ENCODE measurements around the gene PRG3. TPM values are rescaled to one million over a fixed set of nuclear protein-coding genes. Genes with fewer than 3 reads are reported as not detected.

Gene PRG3
- total and polyA plus RNA-seq, 2 of the 4 experiments (the other 2 are of a cell fraction), result not detected

DNA sequence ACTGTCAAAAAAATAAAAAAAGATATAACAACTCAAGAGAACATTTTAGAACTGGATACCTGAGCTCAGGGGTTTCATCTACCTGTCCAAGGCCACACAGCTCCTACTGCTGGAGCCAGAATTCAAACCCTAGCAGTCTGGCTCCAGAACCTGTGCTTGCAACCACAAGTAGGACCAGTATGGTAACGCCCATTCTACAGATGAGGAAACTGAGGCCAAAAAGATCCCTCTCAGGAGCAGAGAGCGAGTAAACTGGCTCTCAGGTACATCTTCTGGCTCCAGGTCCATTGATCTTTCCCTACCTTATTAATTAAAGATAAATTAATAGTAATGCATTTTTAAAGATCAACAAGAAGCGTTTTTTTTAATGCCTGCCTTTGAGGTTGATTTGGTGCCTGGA, 23.6 kb downstream of the PRG3 start:
- H3K27me3 ChIP-seq (ENCODE audit: control insufficient read depth, insufficient read depth, low read length), result peaks cover 42% of the 10 kb centered on the region
- H3K27ac ChIP-seq (ENCODE audit: insufficient read depth, low read length), result no peak overlapping the region
- no peak for TF ChIP-seq BHLHE40 (IDR thresholded peaks at IDR 0.05; ENCODE audit: low read depth, low read length)
- no peak for TF ChIP-seq POLR2A (IDR thresholded peaks at IDR 0.05; ENCODE audit: low read depth, low read length)
- no peak for TF ChIP-seq NFE2L2 (IDR thresholded peaks at IDR 0.05; ENCODE audit: low read depth, low read length)
- no peak for TF ChIP-seq RCOR1 (IDR thresholded peaks at IDR 0.05; ENCODE audit: insufficient replicate concordance, low read length)
- TF ChIP-seq, protein P1, sequence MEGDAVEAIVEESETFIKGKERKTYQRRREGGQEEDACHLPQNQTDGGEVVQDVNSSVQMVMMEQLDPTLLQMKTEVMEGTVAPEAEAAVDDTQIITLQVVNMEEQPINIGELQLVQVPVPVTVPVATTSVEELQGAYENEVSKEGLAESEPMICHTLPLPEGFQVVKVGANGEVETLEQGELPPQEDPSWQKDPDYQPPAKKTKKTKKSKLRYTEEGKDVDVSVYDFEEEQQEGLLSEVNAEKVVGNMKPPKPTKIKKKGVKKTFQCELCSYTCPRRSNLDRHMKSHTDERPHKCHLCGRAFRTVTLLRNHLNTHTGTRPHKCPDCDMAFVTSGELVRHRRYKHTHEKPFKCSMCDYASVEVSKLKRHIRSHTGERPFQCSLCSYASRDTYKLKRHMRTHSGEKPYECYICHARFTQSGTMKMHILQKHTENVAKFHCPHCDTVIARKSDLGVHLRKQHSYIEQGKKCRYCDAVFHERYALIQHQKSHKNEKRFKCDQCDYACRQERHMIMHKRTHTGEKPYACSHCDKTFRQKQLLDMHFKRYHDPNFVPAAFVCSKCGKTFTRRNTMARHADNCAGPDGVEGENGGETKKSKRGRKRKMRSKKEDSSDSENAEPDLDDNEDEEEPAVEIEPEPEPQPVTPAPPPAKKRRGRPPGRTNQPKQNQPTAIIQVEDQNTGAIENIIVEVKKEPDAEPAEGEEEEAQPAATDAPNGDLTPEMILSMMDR (conservative IDR thresholded peaks at IDR 0.05; ENCODE audit: low read depth, low read length), result no peak
- no peak for TF ChIP-seq SMC3 (IDR thresholded peaks at IDR 0.05; ENCODE audit: low read depth, low read length)
- TF ChIP-seq MAFK (IDR thresholded peaks at IDR 0.05; ENCODE audit: low read depth, low read length), result no peak
- no peak for TF ChIP-seq CHD1 (IDR thresholded peaks at IDR 0.05; ENCODE audit: low read depth, low read length)
- intact Hi-C loops (cut with micrococcal nuclease), result no loop called here
- H2BK15ac ChIP-seq (ENCODE audit: low read depth, low read length), result no peak overlapping the region
- BruUV-seq (replicated peaks), result no TSS peak
- H3K4me2 ChIP-seq (ENCODE audit: low read depth, low read length), result no peak overlapping the region
- no peak for DNase-seq
- in situ Hi-C loops (cut with MboI; ENCODE audit: low sequenced_read_pairs), result loop anchor here (25.0 kb wide), 1 partner anchor 520 kb away; no protein-coding TSS in a partner anchor
- H3K4me3 ChIP-seq (ENCODE audit: insufficient read depth, low read depth, low read length), result no peak overlapping the region
- no peak overlapping the region for H2AK9ac ChIP-seq (replicated peaks; ENCODE audit: low read depth, low read length, poor library complexity)
- H2AK5ac ChIP-seq (ENCODE audit: low read depth, low read length), result no peak overlapping the region
- no peak overlapping the region for H2BK120ac ChIP-seq (ENCODE audit: low read depth, low read length)
- no peaks in the 10 kb centered on the region for H3K4me1 ChIP-seq (ENCODE audit: control insufficient read depth, insufficient read depth, low read length)
- no peaks in the 10 kb centered on the region for H3K9me3 ChIP-seq (ENCODE audit: control insufficient read depth, insufficient read depth, low read length)
- no peaks in the 10 kb centered on the region for H4K20me1 ChIP-seq (ENCODE audit: insufficient read depth, low read length)
- no peak for ATAC-seq (ENCODE audit: low read depth)
- H3K9ac ChIP-seq (ENCODE audit: low read depth, low read length), result no peak overlapping the region
- no peak overlapping the region for H2BK20ac ChIP-seq (ENCODE audit: low read depth, low read length)
- no peak overlapping the region for H3K56ac ChIP-seq (ENCODE audit: extremely low read depth, insufficient read depth, low read length)
- H3K18ac ChIP-seq (ENCODE audit: low read depth, low read length), result no peak overlapping the region
- H2BK5ac ChIP-seq (ENCODE audit: low read depth, low read length, poor library complexity, severe bottlenecking), result no peak overlapping the region
- ChIA-PET POLR2A (ENCODE audit: unreplicated experiment) (no interaction called here), CTCF (no interaction called here)
- dilution Hi-C loops (cut with HindIII; ENCODE audit: low sequenced_read_pairs, unreplicated experiment), result no loop called here
- no peak overlapping the region for H3K4ac ChIP-seq (ENCODE audit: low read depth, low read length)
- H4K8ac ChIP-seq (ENCODE audit: low read depth in 2 of 2, low read length in 2 of 2), result no peak overlapping the region
- H3K36me3 ChIP-seq (ENCODE audit: control insufficient read depth, insufficient read depth, low read length), result no peaks in the 10 kb centered on the region
- no peaks in the 10 kb centered on the region for H3K9me1 ChIP-seq (ENCODE audit: insufficient read depth, low read length)
- H3K23ac ChIP-seq (ENCODE audit: low read depth, low read length), result no peak overlapping the region
- H4K5ac ChIP-seq (ENCODE audit: low read depth, low read length), result no peak overlapping the region
- no peak overlapping the region for H4K91ac ChIP-seq (ENCODE audit: insufficient read depth, low read depth, low read length)
- no peak overlapping the region for H3K14ac ChIP-seq (replicated peaks; ENCODE audit: low read depth, low read length)
- H3K79me1 ChIP-seq (ENCODE audit: low read depth in 1 of 2, low read length in 2 of 2), result no peaks in the 10 kb centered on the region
- WGBS, 2 experiments (ENCODE audit: extremely low coverage in 2 of 2, insufficient read length in 1 of 2), result no CpG with 5 or more reads among the region's 3 CpGs
- no peak overlapping the region for H2AFZ ChIP-seq (replicated peaks; ENCODE audit: low read length, poor library complexity)

Data from IMR-90 (cell line).